Neuronal stem cell (in vitro differentiated cells): ENCODE results near the gene SND1.

Source experiments
- DNase-seq: peaks from one replicate; pipeline ENCODE4 v3.0.0-alpha.2; 2013; ENCODE audit warnings: low spot score
- H2AFZ ChIP-seq: one replicate; pipeline ENCODE4 v1.6.1; 2013; ENCODE audit warnings: mild to moderate bottlenecking, low read length, inconsistent platforms
- H2AK5ac ChIP-seq: 2 replicates; pipeline ENCODE4 v1.6.1; 2013; ENCODE audit warnings: low read depth, mild to moderate bottlenecking, inconsistent platforms, low read length, moderate library complexity, mixed read lengths
- H2BK120ac ChIP-seq: 2 replicates; pipeline ENCODE4 v1.6.1; 2013; ENCODE audit warnings: low read depth, mild to moderate bottlenecking, inconsistent platforms, low read length, moderate library complexity, mixed read lengths
- H2BK12ac ChIP-seq: one replicate; pipeline ENCODE4 v1.6.1; 2013; ENCODE audit warnings: low read length, inconsistent platforms
- H2BK15ac ChIP-seq: 2 replicates; pipeline ENCODE4 v1.6.1; 2013; ENCODE audit warnings: mild to moderate bottlenecking, low read length, inconsistent platforms, mixed read lengths
- H2BK5ac ChIP-seq: one replicate; pipeline ENCODE4 v1.6.1; 2013; ENCODE audit warnings: inconsistent platforms, mild to moderate bottlenecking, low read length, moderate library complexity
- H3K14ac ChIP-seq: one replicate; pipeline ENCODE4 v1.6.1; 2013; ENCODE audit warnings: low read length, inconsistent platforms
- H3K18ac ChIP-seq: 2 replicates; pipeline ENCODE4 v1.6.1; 2013; ENCODE audit warnings: low read length, inconsistent platforms
- H3K23ac ChIP-seq: 2 replicates; pipeline ENCODE4 v1.6.1; 2013; ENCODE audit warnings: low read depth, mild to moderate bottlenecking, mixed read lengths, low read length, inconsistent platforms; ENCODE audit not compliant: poor library complexity
- H3K27ac ChIP-seq: replicated peaks from 3 replicates; pipeline ENCODE4 v1.5.1; 2013; ENCODE audit warnings: low read length, inconsistent platforms
- H3K27me3 ChIP-seq, 3 experiments: 2 replicates each; pipeline ENCODE4 v1.6.1; 2013; ENCODE audit warnings: low read length in 3 of 3, mild to moderate bottlenecking in 2 of 3, inconsistent platforms in 1 of 3, low read depth in 1 of 3, mixed read lengths in 1 of 3, moderate library complexity in 1 of 3; ENCODE audit not compliant: control insufficient read depth in 3 of 3, insufficient read depth in 3 of 3
- H3K36me3 ChIP-seq, 2 donors: replicated peaks in 1 of 2; 2 replicates each; pipeline ENCODE4 v1.6.1; 2013; ENCODE audit warnings: low read length in 2 of 2; ENCODE audit not compliant: control insufficient read depth in 2 of 2, insufficient read depth in 2 of 2
- H3K4ac ChIP-seq: 2 replicates; pipeline ENCODE4 v1.6.1; 2013; ENCODE audit warnings: inconsistent platforms, mild to moderate bottlenecking, low read length, moderate library complexity
- H3K4me1 ChIP-seq, 2 donors: 1 replicate in 1 of 2; 2 replicates in 1 of 2; pipeline ENCODE4 v1.6.1; 2013; ENCODE audit warnings: low read length in 2 of 2, low read depth in 1 of 2; ENCODE audit not compliant: control insufficient read depth in 2 of 2, insufficient read depth in 1 of 2
- H3K4me2 ChIP-seq: one replicate; pipeline ENCODE4 v1.6.1; 2013; ENCODE audit warnings: mild to moderate bottlenecking, low read length, inconsistent platforms; ENCODE audit not compliant: insufficient read depth, poor library complexity, severe bottlenecking
- H3K4me3 ChIP-seq, 2 donors: 2 replicates each; pipeline ENCODE4 v1.5.1; 2013; ENCODE audit warnings: low read length in 2 of 2, mild to moderate bottlenecking in 2 of 2, inconsistent platforms in 1 of 2, moderate library complexity in 1 of 2
- H3K79me1 ChIP-seq: one replicate; pipeline ENCODE4 v1.6.1; 2013; ENCODE audit warnings: low read depth, mild to moderate bottlenecking, inconsistent platforms, low read length, moderate library complexity
- H3K9ac ChIP-seq: one replicate; pipeline ENCODE4 v1.6.1; 2013; ENCODE audit warnings: mild to moderate bottlenecking, low read depth, low read length, inconsistent platforms; ENCODE audit not compliant: poor library complexity
- H3K9me3 ChIP-seq, 2 donors: replicated peaks in 1 of 2; 2 replicates each; pipeline versions ENCODE3 to v1.6.1; 2013; ENCODE audit warnings: low read length in 2 of 2, mild to moderate bottlenecking in 2 of 2, inconsistent platforms in 1 of 2, low read depth in 1 of 2, mixed read lengths in 1 of 2, moderate library complexity in 1 of 2; ENCODE audit not compliant: control insufficient read depth in 2 of 2, insufficient read depth in 1 of 2
- H4K8ac ChIP-seq: one replicate; pipeline ENCODE4 v1.6.1; 2013; ENCODE audit warnings: low read depth, mild to moderate bottlenecking, inconsistent platforms, low read length, moderate library complexity
- H4K91ac ChIP-seq: one replicate; pipeline ENCODE4 v1.6.1; 2013; ENCODE audit warnings: low read length, low read depth, mild to moderate bottlenecking, inconsistent platforms; ENCODE audit not compliant: poor library complexity
- WGBS, 2 donors: extraction: QIAGEN DNeasy Blood & Tissue Kit; methylation state at CpG; one replicate each; pipeline ENCODE4 v1.1.7; 2013; ENCODE audit warnings: missing lambda C conversion rate in 2 of 2, mixed read lengths in 1 of 2; ENCODE audit not compliant: insufficient read length in 2 of 2, insufficient replicate concordance in 1 of 2; ENCODE audit errors: extremely low coverage in 2 of 2; 5-methylcytosine and 5-hydroxymethylcytosine counted together

SND1 gene

DNA sequence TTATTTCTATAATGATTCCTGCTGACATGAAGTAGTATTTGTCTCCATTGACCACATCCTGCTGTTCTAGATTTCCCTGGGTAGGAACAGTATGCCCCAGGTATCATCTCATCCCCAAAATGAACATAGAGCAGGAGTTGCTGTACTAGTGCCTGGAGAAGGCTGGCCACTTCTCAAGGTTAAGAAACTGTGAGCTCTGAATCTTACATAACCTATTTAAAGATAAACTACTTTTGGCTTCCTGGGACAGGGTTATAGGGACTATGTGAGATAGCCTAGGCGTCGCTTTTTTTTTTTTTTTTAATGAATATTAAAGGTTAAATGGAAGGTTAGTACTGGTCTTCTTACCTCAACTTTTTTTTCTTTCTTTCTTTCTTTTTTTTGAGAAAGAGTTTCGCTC, 276.2 kb downstream of the SND1 start:
- Histone ChIP-seq H2BK12ac (no peak overlapping the region), H3K4me1 (peaks cover 7 to 11% of the 10 kb centered on the region in 2 donors), H4K91ac (no peak overlapping the region), H2BK5ac (no peak overlapping the region), H3K18ac (no peak overlapping the region), H3K27ac (no peak overlapping the region), H2BK120ac (no peak overlapping the region), H3K4me3 (no peak overlapping the region), H3K9ac (no peak overlapping the region), H3K4me2 (no peak overlapping the region), H3K14ac (no peak overlapping the region), H4K8ac (no peak overlapping the region), H3K23ac (no peak overlapping the region), H3K4ac (no peak overlapping the region), H3K36me3 (peaks cover 4 to 32% of the 10 kb centered on the region in 2 donors), H3K9me3 (peaks cover 0 to 22% of the 10 kb centered on the region in 2 donors), H2AFZ (no peak overlapping the region), H2AK5ac (no peak overlapping the region), H2BK15ac (no peak overlapping the region), H3K79me1 (no peaks in the 10 kb centered on the region), H3K27me3 (no peaks in the 10 kb centered on the region)
- no CpG with 5 or more reads among the region's 3 CpGs for WGBS, 2 donors
- no peak for DNase-seq

DNA sequence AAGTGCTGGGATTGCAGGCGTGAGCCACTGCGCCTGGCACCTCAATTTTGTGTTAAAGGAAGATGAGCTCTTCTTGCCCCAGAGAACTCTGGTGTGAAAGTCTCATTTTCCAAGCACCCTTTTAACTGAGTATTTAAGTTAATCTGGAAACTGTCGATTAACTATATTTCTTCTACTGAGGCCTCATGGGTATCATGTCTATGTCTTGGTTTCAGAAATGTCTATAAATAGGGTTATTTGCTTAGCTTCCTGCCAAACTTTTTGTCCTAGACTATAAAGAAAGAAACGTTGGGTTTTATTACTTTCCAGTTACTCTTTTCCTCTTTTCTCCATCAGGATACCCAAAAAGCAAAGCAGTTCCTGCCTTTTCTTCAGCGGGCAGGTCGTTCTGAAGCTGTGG, 276.9 kb downstream of the SND1 start:
- no peak overlapping the region for H2AK5ac ChIP-seq
- H3K27me3 ChIP-seq: no peaks in the 10 kb centered on the region
- H3K36me3 ChIP-seq: peaks cover 4 to 32% of the 10 kb centered on the region in 2 donors
- WGBS, 2 donors: no CpG with 5 or more reads among the region's 6 CpGs
- no peak overlapping the region for H3K4me3 ChIP-seq
- H2BK12ac ChIP-seq: no peak overlapping the region
- no peaks in the 10 kb centered on the region for H3K79me1 ChIP-seq
- H4K91ac ChIP-seq: no peak overlapping the region
- H3K4me2 ChIP-seq: no peak overlapping the region
- no peak overlapping the region for H2BK120ac ChIP-seq
- H3K9ac ChIP-seq: no peak overlapping the region
- no peak overlapping the region for H4K8ac ChIP-seq
- H2AFZ ChIP-seq: no peak overlapping the region
- H3K9me3 ChIP-seq: peaks cover 0 to 22% of the 10 kb centered on the region in 2 donors
- DNase-seq: no peak
- peaks cover 5 to 11% of the 10 kb centered on the region in 2 donors for H3K4me1 ChIP-seq
- H2BK5ac ChIP-seq: no peak overlapping the region
- H3K18ac ChIP-seq: no peak overlapping the region
- H3K27ac ChIP-seq: no peak overlapping the region
- no peak overlapping the region for H2BK15ac ChIP-seq
- no peak overlapping the region for H3K4ac ChIP-seq
- no peak overlapping the region for H3K23ac ChIP-seq
- H3K14ac ChIP-seq: no peak overlapping the region

- DNase-seq: no peak
- no peaks in the 10 kb centered on the region for H3K79me1 ChIP-seq
- H2BK120ac ChIP-seq: no peak overlapping the region
- no peak overlapping the region for H3K23ac ChIP-seq
- H3K9me3 ChIP-seq: peaks cover 0 to 22% of the 10 kb centered on the region in 2 donors
- H2AFZ ChIP-seq: no peak overlapping the region
- H3K27me3 ChIP-seq: no peaks in the 10 kb centered on the region
- no peak overlapping the region for H4K8ac ChIP-seq
- H3K4me2 ChIP-seq: no peak overlapping the region
- peaks cover 7 to 11% of the 10 kb centered on the region in 2 donors for H3K4me1 ChIP-seq
- H3K18ac ChIP-seq: no peak overlapping the region
- no peak overlapping the region for H2BK12ac ChIP-seq
- no peak overlapping the region for H3K4me3 ChIP-seq
- H3K9ac ChIP-seq: no peak overlapping the region
- no peak overlapping the region for H3K27ac ChIP-seq
- H3K36me3 ChIP-seq: peaks cover 4 to 32% of the 10 kb centered on the region in 2 donors
- no CpG with 5 or more reads among the region's 3 CpGs for WGBS, 2 donors
- H3K14ac ChIP-seq: no peak overlapping the region
- H4K91ac ChIP-seq: no peak overlapping the region
- H2BK5ac ChIP-seq: no peak overlapping the region
- H2AK5ac ChIP-seq: no peak overlapping the region
- no peak overlapping the region for H2BK15ac ChIP-seq
- no peak overlapping the region for H3K4ac ChIP-seq
Measured at GRCh38 chr7:127930341-127931328, 278.6 kb downstream of the SND1 start.

GRCh38 chr7:127932076-127932475, 280.1 kb downstream of the SND1 start:
- H2BK120ac ChIP-seq: no peak overlapping the region
- WGBS, 2 donors: no CpG with 5 or more reads among the region's 1 CpG

More at GRCh38 chr7:127932076-127932475, 280.1 kb downstream of the SND1 start:
- Histone ChIP-seq H3K14ac (no peak overlapping the region), H3K27me3 (no peaks in the 10 kb centered on the region), H3K27ac (no peak overlapping the region), H2BK15ac (no peak overlapping the region), H2BK5ac (no peak overlapping the region), H3K9ac (no peak overlapping the region), H2BK12ac (no peak overlapping the region), H3K4ac (no peak overlapping the region), H3K4me3 (no peak overlapping the region), H3K4me1 (peaks cover 9 to 11% of the 10 kb centered on the region in 2 donors), H3K36me3 (peaks cover 4 to 32% of the 10 kb centered on the region in 2 donors), H3K18ac (no peak overlapping the region), H3K9me3 (peaks cover 0 to 22% of the 10 kb centered on the region in 2 donors), H4K91ac (no peak overlapping the region), H2AFZ (no peak overlapping the region), H4K8ac (no peak overlapping the region), H3K79me1 (no peaks in the 10 kb centered on the region), H2AK5ac (no peak overlapping the region), H3K23ac (no peak overlapping the region), H3K4me2 (no peak overlapping the region)
- DNase-seq: no peak
